GM21390 (cell line): ENCODE data around the gene PKNOX1.
"Not testable (repeated sequence)": the region's sequence is repeated elsewhere in the genome, so short reads cannot be mapped to it uniquely, and the experiment has no call there.

Experiments used
- ATAC-seq: cut with Tn5 transposase; IDR thresholded peaks from one replicate; pipeline ENCODE4 v1.9.1; 2021; ENCODE audit not compliant: unreplicated experiment

Gene PKNOX1

DNA sequence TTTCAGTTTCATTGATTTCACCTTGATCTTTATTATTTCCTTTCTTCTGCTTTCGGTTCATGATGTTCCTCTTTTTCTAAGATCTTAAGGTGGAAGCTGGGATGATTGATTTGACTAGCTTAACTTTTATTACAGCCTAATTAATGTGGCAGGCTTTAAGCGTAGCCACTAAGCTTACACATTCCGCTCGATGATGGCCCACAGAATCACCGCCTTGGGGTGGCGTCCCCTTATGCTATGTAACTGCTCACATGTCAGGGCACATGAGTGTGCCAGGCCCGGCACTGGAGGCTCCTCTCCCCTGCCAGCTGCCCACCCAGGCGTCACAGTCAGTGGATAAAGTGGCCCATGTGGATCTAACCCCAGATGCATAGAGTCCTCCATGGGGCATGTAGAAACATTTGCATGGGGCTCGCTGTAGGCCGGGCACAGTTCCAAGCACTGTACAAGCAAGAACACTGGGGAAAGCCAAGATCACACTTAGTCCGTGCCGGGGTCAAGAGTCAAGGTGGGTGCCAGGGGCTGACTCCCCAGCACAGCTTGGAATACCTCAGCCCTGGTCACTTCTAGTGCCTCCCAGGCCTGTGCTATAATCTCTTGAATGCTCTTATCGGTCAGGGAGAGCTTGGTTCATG, 41.7 kb downstream of the PKNOX1 start:
- ATAC-seq: no peak

- no peak for ATAC-seq
Observed at GRCh38 chr21:43016728-43017127, 42.4 kb downstream of the PKNOX1 start.

GRCh38 chr21:43018519-43018918, 44.2 kb downstream of the PKNOX1 start:
- no peak for ATAC-seq

DNA sequence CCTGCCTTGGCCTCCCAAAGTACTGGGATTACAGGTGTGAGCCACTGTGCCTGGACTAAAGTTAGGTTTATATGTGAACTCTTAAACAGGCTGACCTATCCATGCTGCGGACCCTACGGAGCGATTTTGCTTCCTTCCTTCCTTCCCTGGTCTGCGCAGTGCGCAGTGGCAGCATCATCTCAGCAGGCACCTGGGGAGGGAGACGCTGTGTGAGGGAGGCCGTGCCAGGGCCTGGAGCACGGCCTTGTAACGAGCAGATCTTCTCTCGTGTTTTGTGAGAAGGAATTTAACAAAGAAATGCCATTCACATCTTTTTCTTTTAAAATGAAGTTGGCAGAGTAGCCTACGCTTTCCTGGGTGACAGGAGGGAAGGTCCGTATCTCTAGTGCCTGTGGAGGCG, 45.8 kb downstream of the PKNOX1 start:
- ATAC-seq: no peak

DNA sequence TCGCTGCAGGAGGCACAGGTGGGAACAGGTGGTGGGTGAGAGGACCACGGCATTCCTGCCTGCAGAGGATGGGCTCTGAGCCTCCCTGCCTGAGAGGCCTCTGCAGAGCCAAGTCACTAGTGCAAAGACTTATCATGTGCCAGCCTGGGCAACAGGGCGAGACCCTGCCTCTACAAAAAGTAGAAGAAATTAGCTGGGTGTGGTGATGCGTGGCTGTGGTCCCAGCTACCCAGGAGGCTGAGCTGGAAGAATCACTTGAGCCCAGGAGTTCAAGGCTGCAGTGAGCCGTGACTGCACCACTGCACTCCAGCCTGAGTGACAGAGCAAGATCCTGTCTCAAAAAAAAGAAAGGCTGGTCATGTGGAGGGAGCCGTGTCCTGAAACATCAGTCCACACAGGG, 46.4 kb downstream of the PKNOX1 start:
- ATAC-seq: no peak

- ATAC-seq: no peak
Observed at GRCh38 chr21:43021191-43021590, 46.8 kb downstream of the PKNOX1 start.

- no peak for ATAC-seq
Observed at GRCh38 chr21:43021756-43022600, 47.6 kb downstream of the PKNOX1 start.

GRCh38 chr21:43023175-43023574, 48.8 kb downstream of the PKNOX1 start:
- ATAC-seq: no peak

DNA sequence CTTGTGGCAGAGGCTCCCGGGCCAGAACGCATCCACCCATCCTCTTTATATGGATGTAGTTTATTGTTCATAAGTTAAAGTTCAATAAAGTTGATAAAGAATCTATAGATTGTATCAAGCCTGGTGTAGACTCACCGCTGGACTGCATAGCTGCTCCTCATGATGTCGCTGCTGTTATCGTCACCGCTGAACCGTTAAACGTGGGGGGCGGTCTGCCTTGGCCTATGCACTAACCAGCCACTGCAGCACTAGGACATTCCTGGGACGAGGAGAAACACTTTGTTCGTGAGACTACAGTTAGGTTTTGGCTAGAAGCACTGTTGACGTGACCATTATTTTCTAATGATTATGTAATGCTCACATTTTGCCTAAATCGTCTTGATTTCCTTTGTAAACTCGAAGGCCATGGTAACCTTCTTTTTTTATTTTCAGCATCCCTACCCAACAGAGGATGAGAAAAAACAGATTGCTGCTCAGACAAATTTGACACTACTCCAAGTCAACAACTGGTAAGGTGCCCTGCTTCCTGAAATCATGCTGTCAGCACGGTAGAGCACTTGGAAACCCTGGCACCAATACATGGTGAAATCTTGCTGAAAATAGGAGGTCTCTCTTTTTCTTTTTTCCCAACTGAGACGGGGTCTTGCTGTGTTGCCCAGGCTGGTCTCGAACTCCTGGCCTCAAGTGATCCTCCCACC, 50.2 kb downstream of the PKNOX1 start:
- ATAC-seq: no peak

- ATAC-seq: no peak
Observed at GRCh38 chr21:43025636-43026180, 51.3 kb downstream of the PKNOX1 start.

- ATAC-seq: no peak
Observed at GRCh38 chr21:43027846-43028731, 53.7 kb downstream of the PKNOX1 start.

DNA sequence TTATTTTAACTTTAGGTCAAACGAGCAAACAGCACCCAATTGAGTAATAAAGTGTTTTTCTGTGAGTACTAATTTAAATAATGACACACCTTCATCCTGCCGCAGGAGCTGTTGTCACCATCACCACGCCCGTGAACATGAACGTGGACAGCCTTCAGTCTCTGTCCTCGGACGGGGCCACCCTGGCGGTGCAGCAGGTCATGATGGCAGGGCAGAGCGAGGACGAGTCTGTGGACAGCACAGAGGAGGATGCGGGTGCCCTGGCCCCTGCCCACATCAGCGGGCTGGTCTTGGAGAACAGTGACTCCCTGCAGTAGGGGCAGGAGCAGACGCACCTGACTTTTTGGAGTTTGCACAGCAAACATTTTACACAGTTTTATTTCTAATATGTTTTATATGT, 55.4 kb downstream of the PKNOX1 start:
- no peak for ATAC-seq

DNA sequence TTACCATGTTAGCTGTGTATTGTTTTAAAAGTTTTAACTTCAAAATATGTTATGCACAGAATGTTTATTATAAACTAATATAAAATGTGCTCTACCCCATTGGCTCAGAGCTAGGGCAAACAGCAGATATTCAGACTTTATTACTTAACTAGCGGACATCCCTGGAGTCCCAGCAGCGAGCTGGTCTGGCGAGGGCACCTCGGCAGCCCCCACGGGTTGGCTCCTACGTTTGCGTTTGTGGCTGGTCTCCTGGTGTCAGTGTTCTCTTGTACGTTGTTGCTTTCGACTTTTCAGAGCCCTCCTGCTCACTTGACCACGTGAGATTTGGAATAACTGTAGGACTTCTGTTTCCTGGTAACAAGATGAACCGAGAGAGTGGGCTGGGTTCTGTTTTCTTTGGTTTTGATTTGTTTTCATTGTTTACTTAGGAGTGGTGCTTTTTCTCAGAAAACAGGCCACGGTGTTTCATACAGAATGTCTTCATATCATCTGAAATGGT, 56.8 kb downstream of the PKNOX1 start:
- ATAC-seq: no peak

DNA sequence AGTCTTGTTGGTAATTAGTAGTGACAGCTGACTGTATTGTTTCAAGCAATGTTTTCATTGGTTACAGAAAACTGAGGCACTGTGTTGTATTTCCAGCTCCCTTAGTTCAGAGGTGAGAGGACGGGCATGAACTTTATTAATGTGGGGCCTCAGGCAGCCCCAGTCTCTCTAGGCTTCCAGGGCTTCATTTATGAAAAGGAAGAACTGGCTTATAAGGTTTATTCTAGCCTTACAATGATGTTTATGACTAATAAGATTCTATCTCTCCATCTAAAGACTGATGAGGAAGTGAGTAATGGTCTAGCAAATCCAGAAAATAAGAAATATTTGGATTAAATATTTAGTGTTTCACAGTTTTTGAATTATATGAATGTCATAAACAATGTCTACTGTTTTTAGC, 59.7 kb downstream of the PKNOX1 start:
- ATAC-seq: no peak

DNA sequence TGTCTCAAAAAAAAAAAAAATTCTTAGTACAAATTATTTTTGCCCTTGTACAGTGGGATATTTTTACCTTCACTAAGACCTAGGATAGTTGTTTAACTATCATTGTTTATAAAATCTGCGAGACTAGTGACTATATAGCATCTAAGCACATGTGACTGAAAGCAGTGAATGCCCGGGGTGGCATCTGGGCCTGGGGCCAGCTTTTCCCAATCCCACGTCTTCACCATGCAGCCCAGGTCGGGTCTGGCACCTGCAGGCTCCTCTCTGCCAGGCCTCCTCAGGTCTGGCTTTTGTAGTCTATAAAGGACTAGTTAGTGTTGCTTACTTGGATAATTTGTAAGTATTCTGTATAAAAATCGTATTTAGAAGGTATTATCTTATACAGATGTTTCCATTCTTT, 60.5 kb downstream of the PKNOX1 start:
- ATAC-seq: no peak

DNA sequence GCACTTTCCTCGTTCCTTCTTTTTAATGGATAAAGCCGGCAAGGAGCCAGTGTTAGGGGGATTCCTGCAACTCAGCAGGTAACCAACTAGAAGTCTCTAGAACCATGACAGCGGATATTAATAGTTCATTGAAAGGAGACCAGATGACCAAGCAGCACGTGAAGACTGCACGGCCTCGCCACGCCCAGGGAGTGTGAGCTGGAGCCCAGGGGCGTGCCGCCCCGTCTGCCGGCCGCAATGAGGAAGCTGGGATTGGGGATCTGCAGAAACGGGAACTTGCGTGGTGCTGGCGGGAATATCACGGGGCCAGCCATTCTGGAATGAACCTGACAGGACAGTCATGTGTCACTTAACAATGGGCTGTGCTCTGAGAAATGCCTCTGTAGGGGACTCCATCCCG, 62.5 kb downstream of the PKNOX1 start:
- ATAC-seq: not testable (repeated sequence)

DNA sequence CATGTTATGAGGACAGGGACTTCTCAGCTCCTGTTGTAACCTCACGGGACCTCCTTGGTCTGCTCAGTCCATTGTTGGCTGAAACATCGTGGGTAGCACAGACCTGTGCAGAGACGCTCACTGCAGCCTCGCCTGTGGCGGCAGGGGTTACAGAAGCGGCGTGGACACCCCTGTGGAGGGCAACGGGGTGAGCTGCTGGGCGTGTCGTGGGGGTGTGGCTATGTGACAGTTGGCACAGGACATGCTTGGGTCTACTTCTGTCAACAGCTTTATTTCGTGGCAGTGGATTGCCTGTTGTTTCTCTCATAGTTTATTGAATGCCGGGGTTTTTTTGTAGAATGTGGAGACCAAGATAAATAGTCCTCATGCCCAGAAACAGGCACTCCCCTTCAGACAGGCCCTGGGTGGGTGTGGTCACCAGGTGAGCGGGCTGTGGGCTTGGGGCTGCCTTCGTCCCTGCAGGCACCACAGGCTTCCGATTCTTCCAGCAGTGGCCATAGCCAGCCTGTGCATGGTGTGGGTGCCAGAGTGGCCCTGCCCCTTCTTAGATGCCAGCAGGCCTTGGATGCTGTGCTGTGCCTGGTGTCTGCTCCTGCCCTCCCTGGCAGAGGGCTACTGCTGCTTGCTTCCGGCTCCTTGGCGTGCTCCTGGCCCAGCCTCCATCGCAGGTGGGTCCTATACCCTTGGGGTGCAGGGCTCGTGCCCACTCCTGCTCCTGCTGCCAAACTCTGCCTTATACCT, 63.7 kb downstream of the PKNOX1 start:
- not testable (repeated sequence) for ATAC-seq

- not testable (repeated sequence) for ATAC-seq
Observed at GRCh38 chr21:43038659-43039044, 64.3 kb downstream of the PKNOX1 start.

GRCh38 chr21:43042169-43042568, 67.8 kb downstream of the PKNOX1 start:
- not testable (repeated sequence) for ATAC-seq

DNA sequence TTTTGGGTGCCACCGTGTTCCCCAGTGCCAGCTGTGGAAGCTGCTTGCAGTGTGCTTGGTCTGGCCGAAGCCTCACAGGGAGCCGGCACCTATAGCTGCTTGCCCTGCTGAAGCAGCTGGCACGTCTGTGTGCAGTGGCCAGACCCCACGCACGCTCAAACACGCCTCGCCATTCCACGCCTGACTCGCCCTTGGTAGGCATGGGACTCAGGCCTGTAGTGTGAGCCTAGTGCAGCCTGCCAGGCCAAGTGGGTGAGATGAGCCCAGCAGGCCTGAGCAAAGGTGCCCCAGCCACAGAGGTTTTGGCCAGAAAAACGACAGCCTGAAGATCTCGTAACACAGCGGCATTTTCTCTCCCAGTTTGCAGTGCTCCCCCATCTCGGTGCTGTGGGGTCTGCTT, 68.9 kb downstream of the PKNOX1 start:
- ATAC-seq: not testable (repeated sequence)
